ENCODE data around the gene PPP4R3A. TPM values are rescaled to one million over a fixed set of nuclear protein-coding genes. Genes with fewer than 3 reads are reported as not detected.

The PPP4R3A gene
- total and polyA plus RNA-seq, 2 donors (not counting 1 experiment from before 2014, with no cell fraction given), result 40.3 to 88.0 TPM

DNA sequence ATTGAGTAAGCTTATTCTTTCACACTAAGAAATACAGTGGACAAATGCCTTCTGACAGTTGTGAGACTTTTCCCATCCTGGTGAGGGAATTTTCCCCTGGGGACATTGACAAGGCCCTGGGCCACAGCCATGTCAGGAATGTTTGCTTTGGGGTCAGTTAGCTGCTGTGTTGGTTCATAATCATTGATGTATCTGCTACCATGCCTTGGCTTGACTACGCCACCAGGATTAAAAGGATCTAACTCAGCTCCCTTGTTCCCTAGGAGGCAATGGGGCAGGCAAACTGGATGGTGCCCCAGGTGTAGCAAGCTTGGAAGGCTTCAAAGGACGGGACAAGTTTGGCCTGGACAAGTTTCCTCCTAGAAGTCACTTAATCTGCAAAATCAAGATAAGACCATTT, 89.4 kb downstream of the PPP4R3A start:
- H3K79me2 ChIP-seq (ENCODE audit: control insufficient read depth, insufficient read depth, low read length), result no peaks in the 10 kb centered on the region
- no peaks in the 10 kb centered on the region for H3K4me1 ChIP-seq (ENCODE audit: control insufficient read depth, extremely low read depth, insufficient read depth, low read length)
- H3K9me3 ChIP-seq (ENCODE audit: control insufficient read depth, insufficient read depth, low read depth, low read length), result no peaks in the 10 kb centered on the region
- no peak for TF ChIP-seq EZH2 (IDR thresholded peaks at IDR 0.05; ENCODE audit: low read length, missing control alignments)
- TF ChIP-seq, protein P1, sequence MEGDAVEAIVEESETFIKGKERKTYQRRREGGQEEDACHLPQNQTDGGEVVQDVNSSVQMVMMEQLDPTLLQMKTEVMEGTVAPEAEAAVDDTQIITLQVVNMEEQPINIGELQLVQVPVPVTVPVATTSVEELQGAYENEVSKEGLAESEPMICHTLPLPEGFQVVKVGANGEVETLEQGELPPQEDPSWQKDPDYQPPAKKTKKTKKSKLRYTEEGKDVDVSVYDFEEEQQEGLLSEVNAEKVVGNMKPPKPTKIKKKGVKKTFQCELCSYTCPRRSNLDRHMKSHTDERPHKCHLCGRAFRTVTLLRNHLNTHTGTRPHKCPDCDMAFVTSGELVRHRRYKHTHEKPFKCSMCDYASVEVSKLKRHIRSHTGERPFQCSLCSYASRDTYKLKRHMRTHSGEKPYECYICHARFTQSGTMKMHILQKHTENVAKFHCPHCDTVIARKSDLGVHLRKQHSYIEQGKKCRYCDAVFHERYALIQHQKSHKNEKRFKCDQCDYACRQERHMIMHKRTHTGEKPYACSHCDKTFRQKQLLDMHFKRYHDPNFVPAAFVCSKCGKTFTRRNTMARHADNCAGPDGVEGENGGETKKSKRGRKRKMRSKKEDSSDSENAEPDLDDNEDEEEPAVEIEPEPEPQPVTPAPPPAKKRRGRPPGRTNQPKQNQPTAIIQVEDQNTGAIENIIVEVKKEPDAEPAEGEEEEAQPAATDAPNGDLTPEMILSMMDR (conservative IDR thresholded peaks at IDR 0.05 in 1 of 2, IDR thresholded peaks at IDR 0.05 in 1 of 2; ENCODE audit: low read depth in 1 of 2, low read length in 2 of 2), result no peak
- H3K4me3 ChIP-seq (replicated peaks in 1 of 4; ENCODE audit: control extremely low read depth in 1 of 4, insufficient read depth in 1 of 4, low read depth in 3 of 4, low read length in 4 of 4), result no peak overlapping the region
- H3K9ac ChIP-seq (ENCODE audit: insufficient read depth, low read length), result no peak overlapping the region
- DNase-seq (ENCODE audit: low read depth in 2 of 2), result no peak
- H3K27ac ChIP-seq (ENCODE audit: insufficient read depth, low read length), result no peak overlapping the region
- H3K36me3 ChIP-seq (ENCODE audit: control insufficient read depth, insufficient read depth, low read length), result no peaks in the 10 kb centered on the region
- no peak overlapping the region for H3K4me2 ChIP-seq (ENCODE audit: extremely low read depth, insufficient read depth, low read length)
- peaks cover 15% of the 10 kb centered on the region for H3K27me3 ChIP-seq (ENCODE audit: control insufficient read depth, insufficient read depth, low read length)
- H4K20me1 ChIP-seq (ENCODE audit: control insufficient read depth, extremely low read depth, insufficient read depth, low read length), result no peaks in the 10 kb centered on the region
- H2AFZ ChIP-seq (ENCODE audit: low read length), result no peak overlapping the region

DNA sequence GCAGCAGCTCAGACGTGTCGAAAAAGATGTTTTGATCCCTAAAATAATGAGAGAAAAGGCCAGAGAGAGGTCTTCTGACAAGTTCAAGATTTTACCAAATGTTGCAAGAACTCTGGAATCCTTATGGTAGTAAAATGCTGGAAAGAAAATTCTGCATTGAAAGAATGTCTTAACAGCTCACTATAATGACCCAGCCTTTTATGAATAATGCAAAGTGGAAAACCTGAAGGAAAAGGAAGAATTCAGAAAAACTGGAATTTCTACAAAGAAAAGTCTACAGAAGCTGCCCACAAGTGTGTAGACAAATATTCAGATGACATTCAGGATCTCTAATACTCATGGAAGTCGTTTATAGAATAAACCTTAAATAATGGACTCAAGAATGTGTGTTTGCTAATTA, 90.7 kb downstream of the PPP4R3A start:
- Histone ChIP-seq H2AFZ (ENCODE audit: low read length) (no peak overlapping the region), H3K4me3 (replicated peaks in 1 of 4; ENCODE audit: control extremely low read depth in 1 of 4, insufficient read depth in 1 of 4, low read depth in 3 of 4, low read length in 4 of 4) (no peak overlapping the region), H3K36me3 (ENCODE audit: control insufficient read depth, insufficient read depth, low read length) (no peaks in the 10 kb centered on the region), H3K27me3 (ENCODE audit: control insufficient read depth, insufficient read depth, low read length) (peaks cover 14% of the 10 kb centered on the region), H3K27ac (ENCODE audit: insufficient read depth, low read length) (no peak overlapping the region), H3K4me1 (ENCODE audit: control insufficient read depth, extremely low read depth, insufficient read depth, low read length) (no peaks in the 10 kb centered on the region), H4K20me1 (ENCODE audit: control insufficient read depth, extremely low read depth, insufficient read depth, low read length) (no peaks in the 10 kb centered on the region), H3K9me3 (ENCODE audit: control insufficient read depth, insufficient read depth, low read depth, low read length) (no peaks in the 10 kb centered on the region), H3K79me2 (ENCODE audit: control insufficient read depth, insufficient read depth, low read length) (no peaks in the 10 kb centered on the region), H3K9ac (ENCODE audit: insufficient read depth, low read length) (no peak overlapping the region), H3K4me2 (ENCODE audit: extremely low read depth, insufficient read depth, low read length) (no peak overlapping the region)
- DNase-seq (ENCODE audit: low read depth in 2 of 2), result no peak
- no peak for TF ChIP-seq EZH2 (IDR thresholded peaks at IDR 0.05; ENCODE audit: low read length, missing control alignments)
- TF ChIP-seq, protein P1 (conservative IDR thresholded peaks at IDR 0.05 in 1 of 2, IDR thresholded peaks at IDR 0.05 in 1 of 2; ENCODE audit: low read depth in 1 of 2, low read length in 2 of 2), result no peak

DNA sequence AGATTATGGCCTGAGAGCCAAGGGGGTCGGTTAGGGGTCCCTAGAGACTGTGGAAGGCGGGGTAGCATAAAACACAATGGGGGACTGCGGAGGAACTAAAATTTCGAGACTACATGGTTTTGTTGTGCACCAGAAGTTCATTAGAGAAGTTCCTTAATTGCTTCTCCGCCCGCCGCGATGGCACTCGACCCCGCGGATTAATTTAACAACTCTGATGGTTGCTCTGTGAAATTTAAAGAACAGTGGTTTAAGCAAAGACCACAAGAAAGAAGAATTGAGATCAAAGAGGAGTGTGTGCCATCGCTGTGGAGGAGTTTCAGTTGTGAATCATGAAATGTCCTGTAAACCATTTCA, 91.1 kb downstream of the PPP4R3A start:
- Histone ChIP-seq H3K9ac (ENCODE audit: insufficient read depth, low read length) (no peak overlapping the region), H2AFZ (ENCODE audit: low read length) (no peak overlapping the region), H3K4me3 (replicated peaks in 1 of 4; ENCODE audit: control extremely low read depth in 1 of 4, insufficient read depth in 1 of 4, low read depth in 3 of 4, low read length in 4 of 4) (no peak overlapping the region), H3K9me3 (ENCODE audit: control insufficient read depth, insufficient read depth, low read depth, low read length) (no peaks in the 10 kb centered on the region), H3K4me2 (ENCODE audit: extremely low read depth, insufficient read depth, low read length) (no peak overlapping the region), H3K27me3 (ENCODE audit: control insufficient read depth, insufficient read depth, low read length) (peaks cover 13% of the 10 kb centered on the region), H3K4me1 (ENCODE audit: control insufficient read depth, extremely low read depth, insufficient read depth, low read length) (no peaks in the 10 kb centered on the region), H3K79me2 (ENCODE audit: control insufficient read depth, insufficient read depth, low read length) (no peaks in the 10 kb centered on the region), H4K20me1 (ENCODE audit: control insufficient read depth, extremely low read depth, insufficient read depth, low read length) (no peaks in the 10 kb centered on the region), H3K27ac (ENCODE audit: insufficient read depth, low read length) (no peak overlapping the region), H3K36me3 (ENCODE audit: control insufficient read depth, insufficient read depth, low read length) (no peaks in the 10 kb centered on the region)
- TF ChIP-seq EZH2 (IDR thresholded peaks at IDR 0.05; ENCODE audit: low read length, missing control alignments), result no peak
- TF ChIP-seq, protein P1 (conservative IDR thresholded peaks at IDR 0.05 in 1 of 2, IDR thresholded peaks at IDR 0.05 in 1 of 2; ENCODE audit: low read depth in 1 of 2, low read length in 2 of 2), result no peak
- no peak for DNase-seq (ENCODE audit: low read depth in 2 of 2)
